ENCODE data around the gene RNF34. TPM values are rescaled to one million over a fixed set of nuclear protein-coding genes. Genes with fewer than 3 reads are reported as not detected.

The RNF34 gene
- total and polyA plus RNA-seq, 2 of the 13 experiments (the other 11 are each of a cell fraction or from before 2014, with no cell fraction given), result 36.8 to 53.2 TPM

- TF ChIP-seq ZNF800 (CRISPR knock-in tag; IDR thresholded peaks at IDR 0.05), result peak; percentile 82; the same call in 1 of the 2 replicates
- peak; percentile 90 for TF ChIP-seq ZNF124 (CRISPR knock-in tag; IDR thresholded peaks at IDR 0.05)
- TF ChIP-seq DR1 (CRISPR knock-in tag; IDR thresholded peaks at IDR 0.05), result peak; percentile 91
- no peak for TF ChIP-seq ZBTB3 (CRISPR knock-in tag; IDR thresholded peaks at IDR 0.05; ENCODE audit: borderline replicate concordance, low read depth)
- peak; percentile 83 for TF ChIP-seq ZBTB14 (CRISPR knock-in tag; IDR thresholded peaks at IDR 0.05)
- TF ChIP-seq ZNF616 (CRISPR knock-in tag; IDR thresholded peaks at IDR 0.05; ENCODE audit: low read depth), result no peak; the same call in 1 of the 2 replicates
- TF ChIP-seq TP53 (CRISPR knock-in tag; conservative IDR thresholded peaks at IDR 0.05), result no peak
- TF ChIP-seq ZNF142 (CRISPR knock-in tag; IDR thresholded peaks at IDR 0.05), result peak; percentile 68; the same call in 1 of the 2 replicates
- no peak for TF ChIP-seq ATRX (CRISPR knock-in tag; IDR thresholded peaks at IDR 0.05; ENCODE audit: borderline replicate concordance)
- TF ChIP-seq ZFX (CRISPR knock-in tag; IDR thresholded peaks at IDR 0.05; ENCODE audit: low read depth), result peak; percentile 85
- peak; percentile 60; the same call in 1 of the 2 replicates for TF ChIP-seq ESRRA (CRISPR knock-in tag; IDR thresholded peaks at IDR 0.05; ENCODE audit: low read depth)
- TF ChIP-seq NFYB (CRISPR knock-in tag; IDR thresholded peaks at IDR 0.05), result peak; percentile 99
- peak; percentile 80; the same call in 1 of the 2 replicates for TF ChIP-seq ETV5 (CRISPR knock-in tag; IDR thresholded peaks at IDR 0.05; ENCODE audit: borderline replicate concordance)
- TF ChIP-seq MIXL1 (CRISPR knock-in tag; IDR thresholded peaks at IDR 0.05), result peak; percentile 55; the same call in 1 of the 2 replicates
- TF ChIP-seq ZNF747 (CRISPR knock-in tag; IDR thresholded peaks at IDR 0.05; ENCODE audit: borderline replicate concordance), result 0 out of 2 replicates have a peak, but pooled peaks have one; percentile 67
- TF ChIP-seq RBM39 (IDR thresholded peaks at IDR 0.05; ENCODE audit: low read depth, low read length, poor library complexity, severe bottlenecking), result peak; percentile 85
These were observed 47.9 kb upstream of the RNF34 start, which contains the start of gene ANAPC5 (continued) for GRCh38 chr12:121351820-121352681.
